SH-SY5Y (cell line): ENCODE data around the gene GABRB3.

Experiments used
- GATA2 ChIP-seq: IDR thresholded peaks from 2 replicates; pipeline ENCODE4 v1.6.1; 2011; ENCODE audit warnings: mild to moderate bottlenecking, low read depth, low read length
- GATA3 ChIP-seq: IDR thresholded peaks from 2 replicates; pipeline ENCODE4 v1.6.1; 2011; ENCODE audit warnings: low read depth, mild to moderate bottlenecking, low read length, moderate library complexity

DNA sequence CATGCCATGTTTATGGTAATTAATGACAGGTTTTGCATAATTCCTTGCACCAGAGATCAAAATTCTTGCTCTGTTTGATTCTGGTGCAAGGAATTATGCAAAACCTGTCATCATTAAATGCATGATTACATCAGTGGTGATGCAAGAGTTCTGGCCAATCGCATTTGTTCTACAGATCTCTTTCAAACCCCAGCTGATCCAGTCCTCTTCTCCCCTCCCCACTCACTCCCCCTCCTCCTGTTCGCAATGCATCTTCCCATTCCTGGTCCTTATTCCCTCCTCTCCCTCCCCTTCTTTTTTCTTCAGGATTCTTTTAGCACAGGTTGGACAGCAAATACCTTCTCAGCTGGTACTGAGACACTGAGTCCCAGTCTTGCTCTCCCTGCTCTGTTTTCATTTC, 82.1 kb downstream of the GABRB3 start:
- TF ChIP-seq GATA2 (no peak), GATA3 (no peak)
